ENCODE measurements around the gene DIPK1B.

DNA sequence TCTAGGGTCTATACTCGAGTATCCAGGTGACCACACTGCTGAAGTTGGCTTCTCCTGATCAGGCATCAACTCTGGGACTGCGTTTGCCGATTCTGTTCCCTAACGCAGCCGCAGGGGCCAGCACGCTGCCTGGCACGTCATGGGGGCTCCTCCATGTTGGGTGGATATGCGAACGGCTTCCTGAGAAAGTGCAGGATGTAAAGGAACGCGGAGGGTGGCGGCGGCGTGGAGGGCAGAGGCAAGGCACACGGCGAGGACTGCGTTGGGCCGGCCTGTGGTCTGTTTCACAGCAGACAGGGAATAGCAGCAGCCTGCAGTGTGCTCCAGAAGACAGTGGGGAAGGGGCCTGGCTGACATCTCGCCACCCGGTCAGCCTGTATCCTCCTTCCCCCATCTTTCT lies 26.6 kb downstream of the DIPK1B start:
- no peak for TF ChIP-seq EP300 (IDR thresholded peaks at IDR 0.05; ENCODE audit: borderline replicate concordance in 1 of 2, control insufficient read depth in 1 of 2, low read depth in 2 of 2, low read length in 2 of 2)
- TF ChIP-seq PRDM15 (CRISPR knock-in tag; IDR thresholded peaks at IDR 0.05) = no peak
- no peak for TF ChIP-seq NFYB (IDR thresholded peaks at IDR 0.05; ENCODE audit: insufficient read depth, low read depth, low read length)
- TF ChIP-seq, protein P1, sequence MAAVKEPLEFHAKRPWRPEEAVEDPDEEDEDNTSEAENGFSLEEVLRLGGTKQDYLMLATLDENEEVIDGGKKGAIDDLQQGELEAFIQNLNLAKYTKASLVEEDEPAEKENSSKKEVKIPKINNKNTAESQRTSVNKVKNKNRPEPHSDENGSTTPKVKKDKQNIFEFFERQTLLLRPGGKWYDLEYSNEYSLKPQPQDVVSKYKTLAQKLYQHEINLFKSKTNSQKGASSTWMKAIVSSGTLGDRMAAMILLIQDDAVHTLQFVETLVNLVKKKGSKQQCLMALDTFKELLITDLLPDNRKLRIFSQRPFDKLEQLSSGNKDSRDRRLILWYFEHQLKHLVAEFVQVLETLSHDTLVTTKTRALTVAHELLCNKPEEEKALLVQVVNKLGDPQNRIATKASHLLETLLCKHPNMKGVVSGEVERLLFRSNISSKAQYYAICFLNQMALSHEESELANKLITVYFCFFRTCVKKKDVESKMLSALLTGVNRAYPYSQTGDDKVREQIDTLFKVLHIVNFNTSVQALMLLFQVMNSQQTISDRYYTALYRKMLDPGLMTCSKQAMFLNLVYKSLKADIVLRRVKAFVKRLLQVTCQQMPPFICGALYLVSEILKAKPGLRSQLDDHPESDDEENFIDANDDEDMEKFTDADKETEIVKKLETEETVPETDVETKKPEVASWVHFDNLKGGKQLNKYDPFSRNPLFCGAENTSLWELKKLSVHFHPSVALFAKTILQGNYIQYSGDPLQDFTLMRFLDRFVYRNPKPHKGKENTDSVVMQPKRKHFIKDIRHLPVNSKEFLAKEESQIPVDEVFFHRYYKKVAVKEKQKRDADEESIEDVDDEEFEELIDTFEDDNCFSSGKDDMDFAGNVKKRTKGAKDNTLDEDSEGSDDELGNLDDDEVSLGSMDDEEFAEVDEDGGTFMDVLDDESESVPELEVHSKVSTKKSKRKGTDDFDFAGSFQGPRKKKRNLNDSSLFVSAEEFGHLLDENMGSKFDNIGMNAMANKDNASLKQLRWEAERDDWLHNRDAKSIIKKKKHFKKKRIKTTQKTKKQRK (IDR thresholded peaks at IDR 0.05; ENCODE audit: low read depth, low read length) = no peak
- no peak for TF ChIP-seq FOXK2 (IDR thresholded peaks at IDR 0.05)
- TF ChIP-seq TARDBP (IDR thresholded peaks at IDR 0.05; ENCODE audit: borderline replicate concordance) = no peak
- TF ChIP-seq ZNF24 (IDR thresholded peaks at IDR 0.05) = no peak
- no peak for TF ChIP-seq NRF1 (conservative IDR thresholded peaks at IDR 0.05; ENCODE audit: low read depth, low read length)
- TF ChIP-seq PKNOX1 (IDR thresholded peaks at IDR 0.05) = no peak
- TF ChIP-seq MXI1 (IDR thresholded peaks at IDR 0.05; ENCODE audit: low read depth, low read length) = no peak
- TF ChIP-seq CTCF (IDR thresholded peaks at IDR 0.05 in 2 of 3, conservative IDR thresholded peaks at IDR 0.05 in 1 of 3; ENCODE audit: control insufficient read depth in 2 of 3, extremely low read depth in 1 of 3, insufficient read depth in 1 of 3, low read depth in 3 of 3, low read length in 3 of 3) = no peak
- no peak for TF ChIP-seq EZH2 (IDR thresholded peaks at IDR 0.05; ENCODE audit: borderline replicate concordance, control insufficient read depth, low read depth, low read length)
- TF ChIP-seq CHD2 (IDR thresholded peaks at IDR 0.05; ENCODE audit: borderline replicate concordance, low read depth, low read length) = no peak
- no peak for TF ChIP-seq LARP7 (IDR thresholded peaks at IDR 0.05)

Data from GM12878 (cell line).